Measurements from ENCODE around the gene MAP7D2.

Gene MAP7D2

DNA sequence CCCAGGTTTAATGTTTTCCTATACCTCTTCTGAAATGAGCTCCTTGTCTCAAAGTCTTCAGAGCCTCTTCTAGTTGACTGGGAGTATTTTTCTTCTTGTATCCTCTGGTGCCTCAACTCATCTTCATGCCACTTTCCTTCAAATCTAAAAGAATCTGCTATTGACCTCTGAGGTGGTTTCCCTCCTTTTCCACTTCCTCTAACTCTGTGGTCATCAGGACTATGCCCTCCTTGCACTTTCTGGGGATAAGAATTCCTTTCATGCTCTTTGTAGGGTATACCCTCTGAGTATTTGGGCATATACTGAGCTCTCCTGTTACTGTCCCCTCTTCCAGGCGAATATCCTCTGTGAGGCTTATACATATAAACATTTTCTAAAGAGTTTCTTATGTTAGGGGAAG is 150.7 kb downstream of the MAP7D2 start:
- no peak for DNase-seq (ENCODE audit: low spot score)

DNA sequence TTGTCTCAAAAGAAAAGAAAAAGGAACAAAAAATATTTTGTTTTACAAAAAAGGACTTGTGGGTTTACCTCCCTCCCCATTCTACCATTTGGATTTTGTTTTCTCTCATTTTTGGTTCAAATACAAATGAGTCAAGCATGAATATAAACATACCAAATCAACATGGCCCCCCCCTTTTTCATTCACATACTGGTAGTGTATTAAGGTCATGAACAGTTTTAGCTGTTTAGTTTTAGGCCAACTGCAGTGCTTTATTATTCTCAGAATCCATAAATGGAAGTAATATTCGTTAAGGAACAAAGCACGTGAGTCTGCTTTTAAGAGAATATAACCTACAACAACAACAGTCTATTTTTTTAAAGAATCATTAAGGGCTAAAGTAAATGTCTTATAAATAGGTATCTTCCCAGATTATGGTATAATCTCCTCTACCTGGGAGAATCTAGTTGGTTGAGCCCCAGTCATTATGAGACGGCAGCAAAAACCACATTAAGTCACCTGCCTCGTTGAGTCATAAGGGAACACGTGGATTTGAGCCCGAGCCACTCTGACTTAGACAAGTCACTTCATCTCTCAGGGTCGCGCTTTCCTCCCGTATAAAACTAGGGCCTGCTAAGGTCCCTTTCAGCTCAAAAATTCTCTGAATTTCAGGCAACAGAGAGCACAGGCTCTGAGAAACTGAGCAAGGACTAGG is 152.5 kb downstream of the MAP7D2 start:
- no peak for DNase-seq (ENCODE audit: low spot score)

DNA sequence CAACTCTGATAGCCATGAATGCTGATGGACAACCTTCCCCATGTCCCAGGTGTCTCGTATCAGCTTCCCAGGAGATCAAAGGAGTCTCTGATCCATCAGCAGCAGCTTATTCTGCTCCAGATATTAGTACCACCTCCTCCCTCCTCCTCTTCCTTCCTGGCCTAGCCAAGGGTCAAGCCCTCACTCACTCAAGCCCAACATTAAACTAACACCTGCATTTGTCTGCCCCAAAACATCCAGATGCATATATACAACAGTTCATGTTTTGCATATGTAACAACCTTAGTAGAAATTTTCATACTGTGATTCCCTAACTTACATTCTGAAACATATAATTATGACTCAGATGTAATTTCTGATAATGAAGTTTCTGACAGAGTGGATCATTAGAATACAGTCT is 155.8 kb downstream of the MAP7D2 start:
- no peak for DNase-seq (ENCODE audit: low spot score)

DNA sequence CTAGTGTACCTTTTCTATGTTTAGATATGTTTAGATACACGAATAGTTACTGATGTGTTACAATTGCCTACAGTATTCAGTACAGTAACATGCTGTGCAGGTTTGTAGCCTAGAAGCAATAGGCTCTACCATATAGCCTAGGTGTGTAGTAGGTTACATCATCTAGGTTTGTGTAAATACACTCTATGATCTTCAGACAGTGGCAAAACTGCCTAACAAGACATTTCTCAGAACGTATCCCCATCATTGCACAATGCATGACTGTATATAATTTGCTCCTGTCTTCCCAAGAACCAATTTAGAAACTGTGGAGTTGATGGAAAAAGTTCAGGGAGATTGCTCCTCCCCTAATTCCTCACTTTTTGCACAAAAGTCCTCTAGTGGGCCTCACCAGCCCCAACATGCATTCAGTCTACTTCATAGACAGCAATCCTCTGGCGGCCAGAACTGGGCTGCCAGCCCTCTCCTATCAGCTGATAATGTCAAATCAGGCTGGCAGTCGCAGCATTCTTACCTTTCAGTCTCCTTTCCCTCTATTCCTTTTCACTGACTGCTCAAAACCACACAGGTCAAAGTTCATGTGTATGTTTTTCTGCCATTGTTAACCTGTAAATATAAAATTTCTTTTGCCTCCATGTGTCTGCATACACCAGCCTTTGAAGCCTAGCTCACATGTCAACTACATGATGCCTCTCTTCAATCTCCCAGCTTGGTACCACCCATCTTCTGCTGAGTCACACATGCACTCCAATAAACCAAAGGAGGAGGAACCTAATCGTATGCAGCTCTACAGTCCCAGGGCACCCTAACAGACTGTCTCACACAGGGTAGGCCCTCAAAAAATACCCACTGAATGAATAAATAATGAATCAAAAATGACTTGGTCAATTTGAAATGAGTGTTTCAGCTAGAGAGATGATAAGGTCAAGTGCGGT is 157.9 kb downstream of the MAP7D2 start:
- DNase-seq (ENCODE audit: low spot score): no peak

DNA sequence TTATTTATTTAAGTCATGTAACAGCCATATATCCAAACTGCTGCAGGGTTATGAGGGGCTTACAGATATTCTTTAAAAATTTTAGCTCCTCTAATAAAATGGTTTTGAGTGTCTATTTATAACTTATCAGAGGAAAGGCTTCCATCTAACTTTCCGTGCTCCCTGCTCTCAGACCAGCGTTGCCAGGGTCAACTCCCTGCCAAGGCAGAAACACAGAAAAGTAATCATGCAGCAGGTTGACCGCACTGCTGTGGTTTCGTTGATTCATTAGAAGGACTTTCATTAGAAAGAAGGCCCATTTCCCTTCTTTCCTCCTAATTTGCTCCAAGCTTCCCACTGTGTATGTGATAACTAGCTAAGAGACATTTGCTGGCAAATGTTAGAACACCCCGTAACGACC is 159.8 kb downstream of the MAP7D2 start:
- no peak for DNase-seq (ENCODE audit: low spot score)

All from COLO829 (cell line).